Measurements from ENCODE around the gene ZDHHC14. TPM values are rescaled to one million over a fixed set of nuclear protein-coding genes. Genes with fewer than 3 reads are reported as not detected.

ZDHHC14 gene
- total and polyA plus RNA-seq, 8 donors, result 3.4 to 25.7 (median 7.4) TPM

DNA sequence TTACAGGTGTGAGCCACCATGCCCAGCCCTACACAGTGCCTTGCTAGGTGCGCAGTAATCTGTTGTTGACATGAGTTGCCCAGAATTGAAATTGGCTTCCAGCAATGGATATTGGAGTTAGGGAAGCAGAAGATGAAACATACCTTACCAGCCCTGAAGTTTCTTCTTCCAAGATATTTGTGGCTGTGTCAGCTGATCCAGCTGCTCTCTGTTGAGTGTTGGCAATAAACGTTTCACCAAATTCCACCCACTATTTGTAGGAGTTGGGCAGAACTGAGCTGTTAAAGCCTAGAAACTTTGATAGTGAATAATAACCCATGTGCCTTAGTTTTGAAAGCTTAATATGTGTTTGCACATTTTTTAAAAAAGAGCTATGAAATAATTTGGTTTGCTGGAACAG is 223.8 kb downstream of the ZDHHC14 start:
- WGBS, 5 donors, result 55 to 68% (median 65%) methylated on average over 2 of the region's 2 CpGs
- intact Hi-C loops (cut with DNase I; ENCODE audit: low total_unique reads), result no loop called here
- Histone ChIP-seq H3K36me3 (peaks cover 0 to 10% (median 4%) of the 10 kb centered on the region in 4 donors), H3K4me3 (no peak overlapping the region), H3K27me3 (no peaks in the 10 kb centered on the region), H3K4me1 (peaks cover 0 to 3% (median 0%) of the 10 kb centered on the region in 4 donors), H3K27ac (no peak overlapping the region), H3K9me3 (no peaks in the 10 kb centered on the region)
- TF ChIP-seq, protein P1, sequence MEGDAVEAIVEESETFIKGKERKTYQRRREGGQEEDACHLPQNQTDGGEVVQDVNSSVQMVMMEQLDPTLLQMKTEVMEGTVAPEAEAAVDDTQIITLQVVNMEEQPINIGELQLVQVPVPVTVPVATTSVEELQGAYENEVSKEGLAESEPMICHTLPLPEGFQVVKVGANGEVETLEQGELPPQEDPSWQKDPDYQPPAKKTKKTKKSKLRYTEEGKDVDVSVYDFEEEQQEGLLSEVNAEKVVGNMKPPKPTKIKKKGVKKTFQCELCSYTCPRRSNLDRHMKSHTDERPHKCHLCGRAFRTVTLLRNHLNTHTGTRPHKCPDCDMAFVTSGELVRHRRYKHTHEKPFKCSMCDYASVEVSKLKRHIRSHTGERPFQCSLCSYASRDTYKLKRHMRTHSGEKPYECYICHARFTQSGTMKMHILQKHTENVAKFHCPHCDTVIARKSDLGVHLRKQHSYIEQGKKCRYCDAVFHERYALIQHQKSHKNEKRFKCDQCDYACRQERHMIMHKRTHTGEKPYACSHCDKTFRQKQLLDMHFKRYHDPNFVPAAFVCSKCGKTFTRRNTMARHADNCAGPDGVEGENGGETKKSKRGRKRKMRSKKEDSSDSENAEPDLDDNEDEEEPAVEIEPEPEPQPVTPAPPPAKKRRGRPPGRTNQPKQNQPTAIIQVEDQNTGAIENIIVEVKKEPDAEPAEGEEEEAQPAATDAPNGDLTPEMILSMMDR (IDR thresholded peaks at IDR 0.05), result no peak
- TF ChIP-seq POLR2AphosphoS5 (IDR thresholded peaks at IDR 0.05) (no peak), EP300 (IDR thresholded peaks at IDR 0.05) (no peak), POLR2A (IDR thresholded peaks at IDR 0.05) (no peak)
- DNase-seq, result no peak

GRCh38 chr6:157605484-157605883 is 224.5 kb downstream of the ZDHHC14 start:
- H3K9me3 ChIP-seq, result no peaks in the 10 kb centered on the region
- intact Hi-C loops (cut with DNase I; ENCODE audit: low total_unique reads), result no loop called here
- no peak overlapping the region for H3K27ac ChIP-seq
- 91 to 94% (median 93%) methylated on average over 8 of the region's 8 CpGs for WGBS, 5 donors
- H3K4me3 ChIP-seq, result no peak overlapping the region
- TF ChIP-seq POLR2A (IDR thresholded peaks at IDR 0.05) (no peak), EP300 (IDR thresholded peaks at IDR 0.05) (no peak), POLR2AphosphoS5 (IDR thresholded peaks at IDR 0.05) (no peak)
- TF ChIP-seq, protein P1 (IDR thresholded peaks at IDR 0.05), result no peak
- H3K36me3 ChIP-seq, result peaks cover 0 to 10% (median 4%) of the 10 kb centered on the region in 4 donors
- peaks cover 0 to 3% (median 0%) of the 10 kb centered on the region in 4 donors for H3K4me1 ChIP-seq
- no peak for DNase-seq
- H3K27me3 ChIP-seq, result no peaks in the 10 kb centered on the region

DNA sequence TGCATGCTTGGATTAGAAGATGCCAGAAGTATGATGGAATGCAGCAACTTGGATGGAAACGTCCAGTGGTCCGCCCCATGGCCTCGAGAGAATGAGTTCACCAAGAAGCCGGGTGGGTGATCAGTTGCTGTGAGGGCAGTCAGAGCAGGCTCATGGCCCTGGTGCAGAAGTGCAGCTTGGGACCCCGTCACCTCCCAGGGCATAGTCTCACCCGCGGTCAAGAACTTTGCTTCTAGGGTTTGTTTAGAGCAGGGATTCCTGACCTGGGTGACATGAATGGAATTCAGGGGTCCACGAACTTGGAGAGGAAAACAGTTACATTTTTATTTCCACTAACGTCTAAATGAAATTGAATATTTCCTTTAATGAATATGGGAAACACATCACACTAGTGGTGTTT is 225.5 kb downstream of the ZDHHC14 start:
- Histone ChIP-seq H3K27me3 (no peaks in the 10 kb centered on the region), H3K36me3 (peaks cover 0 to 10% (median 4%) of the 10 kb centered on the region in 4 donors), H3K9me3 (no peaks in the 10 kb centered on the region), H3K4me1 (peaks cover 0 to 3% (median 0%) of the 10 kb centered on the region in 4 donors), H3K27ac (no peak overlapping the region), H3K4me3 (no peak overlapping the region)
- no peak for DNase-seq
- TF ChIP-seq, protein P1 (IDR thresholded peaks at IDR 0.05), result no peak
- TF ChIP-seq EP300 (IDR thresholded peaks at IDR 0.05), result no peak
- no peak for TF ChIP-seq POLR2A (IDR thresholded peaks at IDR 0.05)
- TF ChIP-seq POLR2AphosphoS5 (IDR thresholded peaks at IDR 0.05), result no peak
- WGBS, 5 donors, result 82 to 88% (median 87%) methylated on average over 9 of the region's 9 CpGs
- intact Hi-C loops (cut with DNase I; ENCODE audit: low total_unique reads), result no loop called here

DNA sequence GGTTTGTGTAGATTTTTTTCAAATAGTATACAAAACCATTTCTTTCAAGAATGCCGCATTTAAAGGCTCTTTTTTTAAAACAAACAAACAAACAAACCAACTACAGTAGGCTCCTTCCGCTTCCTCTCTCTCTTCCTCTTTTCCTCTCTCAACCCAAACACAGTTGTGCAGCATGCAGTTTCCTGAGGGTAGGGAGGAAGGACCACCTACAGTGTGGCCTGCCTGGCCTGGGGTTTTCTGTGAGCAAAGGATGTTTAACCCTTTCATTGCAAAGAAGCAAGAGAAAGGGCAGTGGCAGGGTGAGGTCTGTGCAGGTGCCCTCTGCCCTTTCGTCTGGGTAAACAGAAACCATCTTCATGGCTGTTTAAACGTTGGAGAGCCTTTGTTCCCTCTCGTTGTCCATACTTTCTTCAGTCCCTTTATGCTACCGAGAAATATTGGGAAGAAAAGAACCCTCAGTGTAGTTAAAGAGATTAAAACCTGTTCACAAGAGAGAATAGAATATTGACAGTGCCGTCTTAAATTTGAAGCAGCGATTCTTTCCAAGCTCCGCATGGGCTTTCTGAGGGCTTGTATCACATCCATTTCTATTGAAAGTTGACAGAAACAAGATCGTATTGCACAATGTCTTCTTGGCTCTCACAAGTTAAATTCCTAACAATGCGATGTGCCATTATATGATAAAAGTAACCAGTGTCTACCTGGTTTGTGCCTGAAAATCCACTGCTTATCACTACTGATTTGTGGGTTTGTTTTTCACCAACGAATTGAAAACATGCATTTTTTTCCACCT is 226.5 kb downstream of the ZDHHC14 start:
- intact Hi-C loops (cut with DNase I; ENCODE audit: low total_unique reads), result no loop called here
- Histone ChIP-seq H3K36me3 (peaks cover 0 to 10% (median 4%) of the 10 kb centered on the region in 4 donors), H3K4me1 (peaks cover 0 to 3% (median 0%) of the 10 kb centered on the region in 4 donors), H3K27me3 (no peaks in the 10 kb centered on the region), H3K9me3 (no peaks in the 10 kb centered on the region), H3K4me3 (no peak overlapping the region), H3K27ac (no peak overlapping the region)
- TF ChIP-seq, protein P1 (IDR thresholded peaks at IDR 0.05), result no peak
- TF ChIP-seq POLR2AphosphoS5 (IDR thresholded peaks at IDR 0.05) (no peak), EP300 (IDR thresholded peaks at IDR 0.05) (no peak), POLR2A (IDR thresholded peaks at IDR 0.05) (no peak)
- 66 to 71% (median 71%) methylated on average over 12 of the region's 12 CpGs for WGBS, 5 donors
- DNase-seq, result no peak
